H9 (cell line): ENCODE measurements around the gene ADA. TPM values are rescaled to one million over a fixed set of nuclear protein-coding genes. Genes with fewer than 3 reads are reported as not detected.

Experiments used
- DNase-seq: peaks from one replicate; pipeline ENCODE4 v3.0.0-alpha.2; 2017
- H2AFZ ChIP-seq: one replicate; pipeline ENCODE4 v1.6.1; 2013; ENCODE audit warnings: mild to moderate bottlenecking, low read length, control low read depth, moderate library complexity
- H2AK5ac ChIP-seq: 2 replicates; pipeline ENCODE4 v1.6.1; 2013; ENCODE audit warnings: low read length, control low read depth, mixed read lengths; ENCODE audit not compliant: insufficient read length
- H2BK120ac ChIP-seq: one replicate; pipeline ENCODE4 v1.6.1; 2013; ENCODE audit warnings: low read depth, mild to moderate bottlenecking, low read length, control low read depth, inconsistent platforms; ENCODE audit not compliant: poor library complexity, severe bottlenecking
- H2BK12ac ChIP-seq: 2 replicates; pipeline ENCODE4 v1.6.1; 2013; ENCODE audit warnings: low read length, control low read depth, mixed read lengths, low read depth; ENCODE audit not compliant: insufficient read length
- H2BK15ac ChIP-seq: 2 replicates; pipeline ENCODE4 v1.6.1; 2013; ENCODE audit warnings: low read depth, low read length, control low read depth
- H2BK20ac ChIP-seq: one replicate; pipeline ENCODE4 v1.6.1; 2013; ENCODE audit warnings: low read depth, mild to moderate bottlenecking, low read length, control low read depth, inconsistent platforms; ENCODE audit not compliant: poor library complexity, severe bottlenecking
- H2BK5ac ChIP-seq: 2 replicates; pipeline ENCODE4 v1.6.1; 2013; ENCODE audit warnings: low read length, control low read depth, mixed read lengths; ENCODE audit not compliant: insufficient read length
- H3K14ac ChIP-seq: 2 replicates; pipeline ENCODE4 v1.6.1; 2013; ENCODE audit warnings: low read length, control low read depth; ENCODE audit not compliant: insufficient read depth
- H3K18ac ChIP-seq: 2 replicates; pipeline ENCODE4 v1.6.1; 2013; ENCODE audit warnings: low read depth, mild to moderate bottlenecking, mixed read lengths, low read length, control low read depth; ENCODE audit not compliant: insufficient read length
- H3K23ac ChIP-seq: 2 replicates; pipeline ENCODE4 v1.6.1; 2013; ENCODE audit warnings: low read length, control low read depth, mixed read lengths, low read depth; ENCODE audit not compliant: insufficient read length
- H3K23me2 ChIP-seq: 2 replicates; pipeline ENCODE4 v1.6.1; 2013; ENCODE audit warnings: low read depth, mild to moderate bottlenecking, mixed read lengths, low read length, control low read depth; ENCODE audit not compliant: insufficient read length, poor library complexity, severe bottlenecking
- H3K27ac ChIP-seq: 2 replicates; pipeline ENCODE4 v1.5.1; 2013; ENCODE audit warnings: low read length, control low read depth, mixed read lengths, low read depth; ENCODE audit not compliant: insufficient read length
- H3K27me3 ChIP-seq: 2 replicates; pipeline ENCODE4 v1.6.1; 2013; ENCODE audit warnings: low read length, control low read depth, inconsistent platforms; ENCODE audit not compliant: insufficient read depth
- H3K4ac ChIP-seq: 2 replicates; pipeline ENCODE4 v1.6.1; 2013; ENCODE audit warnings: low read depth, mild to moderate bottlenecking, control low read depth, inconsistent platforms, low read length, moderate library complexity
- H3K4me1 ChIP-seq: 2 replicates; pipeline ENCODE4 v1.6.1; 2013; ENCODE audit warnings: low read length, control low read depth, inconsistent platforms; ENCODE audit not compliant: insufficient read depth
- H3K4me2 ChIP-seq: 2 replicates; pipeline ENCODE4 v1.6.1; 2013; ENCODE audit warnings: low read length, control low read depth, mixed read lengths; ENCODE audit not compliant: insufficient read length, insufficient read depth
- H3K56ac ChIP-seq: 2 replicates; pipeline ENCODE4 v1.6.1; 2013; ENCODE audit warnings: low read depth, mild to moderate bottlenecking, mixed read lengths, low read length, control low read depth; ENCODE audit not compliant: insufficient read length
- H3K79me1 ChIP-seq: 2 replicates; pipeline ENCODE4 v1.6.1; 2013; ENCODE audit warnings: low read depth, mild to moderate bottlenecking, moderate library complexity, low read length, control low read depth, inconsistent platforms; ENCODE audit not compliant: insufficient read depth, poor library complexity, severe bottlenecking
- H3K79me2 ChIP-seq: 2 replicates; pipeline ENCODE4 v1.6.1; 2013; ENCODE audit warnings: low read length, control low read depth, inconsistent platforms; ENCODE audit not compliant: insufficient read depth
- H3K9ac ChIP-seq: 2 replicates; pipeline ENCODE4 v1.6.1; 2013; ENCODE audit warnings: low read length, control low read depth, mixed read lengths; ENCODE audit not compliant: insufficient read length; ENCODE audit errors: extremely low read depth
- H3K9me3 ChIP-seq: one replicate; pipeline ENCODE4 v1.6.1; 2013; ENCODE audit warnings: low read depth, low read length, inconsistent platforms; ENCODE audit not compliant: control insufficient read depth
- H3T11ph ChIP-seq: one replicate; pipeline ENCODE4 v1.6.1; 2013; ENCODE audit warnings: mild to moderate bottlenecking, low read length, control low read depth, inconsistent platforms
- H4K20me1 ChIP-seq: one replicate; pipeline ENCODE4 v1.6.1; 2013; ENCODE audit not compliant: control insufficient read depth, insufficient read length, insufficient read depth
- H4K5ac ChIP-seq: 2 replicates; pipeline ENCODE4 v1.6.1; 2013; ENCODE audit warnings: low read depth, mild to moderate bottlenecking, mixed read lengths, low read length, control low read depth; ENCODE audit not compliant: insufficient read length
- H4K8ac ChIP-seq: replicated peaks from 2 replicates; pipeline ENCODE4 v1.6.1; 2013; ENCODE audit warnings: low read length, control low read depth, mixed read lengths, low read depth; ENCODE audit not compliant: insufficient read length
- H4K91ac ChIP-seq: 2 replicates; pipeline ENCODE4 v1.6.1; 2013; ENCODE audit warnings: low read depth, mild to moderate bottlenecking, moderate library complexity, mixed read lengths, low read length, control low read depth; ENCODE audit not compliant: insufficient read length
- H3K27ac Mint-ChIP-seq, 3 experiments: 2 replicates in 2 of 3; 3 replicates in 1 of 3; pipeline ENCODE4 v1.8.0; 2020 to 2021; ENCODE audit warnings: mixed read lengths in 3 of 3, mild to moderate bottlenecking in 1 of 3, moderate library complexity in 1 of 3
- H3K27me3 Mint-ChIP-seq: 2 replicates; pipeline ENCODE4 v1.8.0; 2021; ENCODE audit warnings: low read depth, mild to moderate bottlenecking, moderate library complexity, mixed read lengths
- H3K36me3 Mint-ChIP-seq, 3 experiments: 2 replicates in 2 of 3; 3 replicates in 1 of 3; pipeline ENCODE4 v1.8.0; 2020 to 2021; ENCODE audit warnings: low read depth in 3 of 3, mixed read lengths in 3 of 3; ENCODE audit not compliant: insufficient read depth in 1 of 3
- H3K4me1 Mint-ChIP-seq, 2 experiments: 2 replicates each; pipeline ENCODE4 v1.8.0; 2020; ENCODE audit warnings: mixed read lengths in 2 of 2
- H3K4me3 Mint-ChIP-seq, 2 experiments: 2 replicates in 1 of 2; 3 replicates in 1 of 2; pipeline ENCODE4 v1.8.0; 2020 to 2021; ENCODE audit warnings: mild to moderate bottlenecking in 2 of 2, mixed read lengths in 2 of 2, moderate library complexity in 1 of 2
- H3K9me3 Mint-ChIP-seq, 2 experiments: 2 replicates in 1 of 2; 3 replicates in 1 of 2; pipeline ENCODE4 v1.8.0; 2020; ENCODE audit warnings: mild to moderate bottlenecking in 2 of 2, mixed read lengths in 2 of 2, moderate library complexity in 1 of 2
- WGBS: extraction: QIAGEN DNeasy Blood & Tissue Kit; methylation state at CpG from one replicate; pipeline ENCODE4 v1.1.7; 2013; ENCODE audit warnings: missing lambda C conversion rate, low lambda C conversion rate, mixed read lengths; ENCODE audit not compliant: insufficient read length; ENCODE audit errors: extremely low coverage; 5-methylcytosine and 5-hydroxymethylcytosine counted together
- total RNA-seq: library from RNA; stranded (reverse); gene quantifications from 2 replicates; pipeline ENCODE4 v1.2.1, GENCODE V29; 2021
- TF ChIP-seq, protein P1 (sequence below): fragments of 200-600 bp; sonication (generic); conservative IDR thresholded peaks from 3 replicates; pipeline ENCODE4 v1.8.0; 2021; ENCODE audit warnings: antibody characterized with exemption, mild to moderate bottlenecking

ADA gene
- total RNA-seq, 1 experiment from 2014 or later, result 22.0 TPM

DNA sequence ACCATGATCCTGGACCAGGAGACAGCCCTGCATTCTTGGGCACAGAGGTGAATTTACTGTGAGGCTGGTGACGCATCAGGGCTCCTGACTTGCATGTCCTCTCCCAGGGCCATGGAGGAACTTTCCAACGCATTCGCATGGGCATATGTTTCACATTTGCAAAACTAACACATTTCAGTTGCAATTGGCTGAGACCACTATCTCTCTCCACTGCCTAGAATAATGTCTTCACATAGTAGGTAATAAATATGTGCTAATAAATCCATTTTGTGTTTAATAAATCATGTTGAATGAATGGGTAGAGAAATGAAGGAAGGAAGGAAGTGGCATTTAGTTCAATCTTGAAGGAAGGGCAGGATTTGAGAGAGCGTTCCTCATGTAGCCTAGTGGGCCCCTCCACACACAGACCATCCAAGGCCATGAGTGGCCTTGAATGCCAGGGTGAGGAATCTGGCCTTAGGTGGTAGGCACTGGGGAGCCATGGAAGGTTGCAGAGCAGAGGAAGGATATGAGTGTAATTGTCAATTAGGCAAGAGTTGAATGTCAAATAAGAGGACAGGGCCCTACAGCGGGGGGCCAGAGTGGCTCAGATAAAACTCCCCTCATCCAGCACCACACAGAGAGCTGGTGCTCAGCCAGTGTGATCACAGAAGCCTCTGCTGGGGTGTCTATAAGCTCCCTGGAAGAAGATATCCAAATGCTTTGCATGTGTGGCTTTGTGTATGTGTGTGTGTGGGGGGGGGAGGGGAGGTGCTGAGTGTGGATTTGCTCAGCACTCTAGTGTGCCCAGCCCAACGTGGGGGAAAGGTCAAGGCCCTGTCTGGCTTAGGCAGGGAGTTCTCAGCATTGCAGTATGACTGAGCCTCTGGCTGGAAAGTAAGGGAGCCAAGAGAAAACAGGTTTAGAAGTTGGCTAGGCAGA lies 32.8 kb upstream of the ADA start:
- peaks cover 11% of the 10 kb centered on the region for H3K27me3 Mint-ChIP-seq
- no peak for DNase-seq

More for the DNA sequence above, 32.8 kb upstream of the ADA start:
- Histone ChIP-seq H2AK5ac (no peak overlapping the region), H4K5ac (no peak overlapping the region), H2BK5ac (no peak overlapping the region), H2BK15ac (no peak overlapping the region; the same call in 1 of the 2 replicates), H3K9me3 (no peaks in the 10 kb centered on the region), H3K23me2 (no peaks in the 10 kb centered on the region), H3K9ac (no peak overlapping the region), H3K79me2 (no peaks in the 10 kb centered on the region), H3K23ac (no peak overlapping the region), H3K14ac (no peak overlapping the region), H3K79me1 (no peaks in the 10 kb centered on the region), H4K91ac (no peak overlapping the region), H3K27me3 (no peaks in the 10 kb centered on the region), H3K4me1 (no peaks in the 10 kb centered on the region), H3T11ph (no peak overlapping the region), H3K56ac (no peak overlapping the region), H3K27ac (no peak overlapping the region), H4K20me1 (no peaks in the 10 kb centered on the region), H3K4me2 (no peak overlapping the region), H2BK20ac (no peak overlapping the region), H4K8ac (no peak overlapping the region), H3K18ac (no peak overlapping the region), H2AFZ (no peak overlapping the region), H2BK12ac (no peak overlapping the region), H3K4ac (no peak overlapping the region), H2BK120ac (no peak overlapping the region)
- Mint-ChIP-seq H3K9me3 (peaks cover 0 to 4% of the 10 kb centered on the region in 2 experiments; a peak in 1 of 5 replicates), H3K4me3 (no peak overlapping the region), H3K4me1 (peaks cover 16 to 17% of the 10 kb centered on the region in 2 experiments), H3K36me3 (no peaks in the 10 kb centered on the region), H3K27ac (no peak overlapping the region; a peak in 2 of 7 replicates)
- no CpG with 5 or more reads among the region's 6 CpGs for WGBS
- TF ChIP-seq, protein P1, sequence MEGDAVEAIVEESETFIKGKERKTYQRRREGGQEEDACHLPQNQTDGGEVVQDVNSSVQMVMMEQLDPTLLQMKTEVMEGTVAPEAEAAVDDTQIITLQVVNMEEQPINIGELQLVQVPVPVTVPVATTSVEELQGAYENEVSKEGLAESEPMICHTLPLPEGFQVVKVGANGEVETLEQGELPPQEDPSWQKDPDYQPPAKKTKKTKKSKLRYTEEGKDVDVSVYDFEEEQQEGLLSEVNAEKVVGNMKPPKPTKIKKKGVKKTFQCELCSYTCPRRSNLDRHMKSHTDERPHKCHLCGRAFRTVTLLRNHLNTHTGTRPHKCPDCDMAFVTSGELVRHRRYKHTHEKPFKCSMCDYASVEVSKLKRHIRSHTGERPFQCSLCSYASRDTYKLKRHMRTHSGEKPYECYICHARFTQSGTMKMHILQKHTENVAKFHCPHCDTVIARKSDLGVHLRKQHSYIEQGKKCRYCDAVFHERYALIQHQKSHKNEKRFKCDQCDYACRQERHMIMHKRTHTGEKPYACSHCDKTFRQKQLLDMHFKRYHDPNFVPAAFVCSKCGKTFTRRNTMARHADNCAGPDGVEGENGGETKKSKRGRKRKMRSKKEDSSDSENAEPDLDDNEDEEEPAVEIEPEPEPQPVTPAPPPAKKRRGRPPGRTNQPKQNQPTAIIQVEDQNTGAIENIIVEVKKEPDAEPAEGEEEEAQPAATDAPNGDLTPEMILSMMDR, result no peak
